Measurements from ENCODE around the gene CEP95. TPM values are rescaled to one million over a fixed set of nuclear protein-coding genes. Genes with fewer than 3 reads are reported as not detected.

CEP95 gene
- total and polyA plus RNA-seq, 2 of the 13 experiments (the other 11 are each of a cell fraction or from before 2014, with no cell fraction given) = 65.9 to 68.8 TPM

DNA sequence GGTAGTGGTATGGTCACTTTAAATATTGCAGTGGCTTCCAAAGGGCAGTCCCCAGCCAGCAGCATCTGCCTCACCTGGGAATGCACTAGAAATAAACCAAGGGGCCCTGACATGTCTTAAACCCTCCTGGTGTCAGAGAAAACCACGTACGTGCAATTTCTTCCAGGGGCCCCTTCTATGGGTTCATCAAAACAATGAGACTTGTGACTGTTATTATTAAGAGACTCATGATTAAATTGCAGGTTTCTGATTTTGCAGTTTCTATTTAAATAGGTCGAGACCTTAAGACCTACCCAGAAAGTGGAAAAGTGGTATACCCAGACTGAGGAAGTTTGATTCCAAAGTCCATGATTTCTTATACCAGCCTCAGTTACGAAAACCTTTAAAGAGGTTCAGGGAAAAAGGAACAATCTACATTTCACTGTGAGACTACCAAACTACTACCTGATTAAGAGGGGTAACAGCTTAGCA is 9.2 kb upstream of the CEP95 start (continued):
- TF ChIP-seq DZIP1 (CRISPR knock-in tag; IDR thresholded peaks at IDR 0.05) (no peak), ARID2 (CRISPR knock-in tag; IDR thresholded peaks at IDR 0.05; ENCODE audit: borderline replicate concordance) (0 out of 2 replicates have a peak, but pooled peaks have one; percentile 12), MXD3 (CRISPR knock-in tag; IDR thresholded peaks at IDR 0.05) (no peak), FIP1L1 (IDR thresholded peaks at IDR 0.05; ENCODE audit: borderline replicate concordance, insufficient read depth, low read depth, low read length) (no peak), ZFP62 (CRISPR knock-in tag; IDR thresholded peaks at IDR 0.05) (no peak), ZFP1 (CRISPR knock-in tag; IDR thresholded peaks at IDR 0.05) (no peak), SOX13 (IDR thresholded peaks at IDR 0.05) (no peak), SOX13 (CRISPR knock-in tag; conservative IDR thresholded peaks at IDR 0.05 in 1 of 2, IDR thresholded peaks at IDR 0.05 in 1 of 2) (no peak), CC2D1A (CRISPR knock-in tag; IDR thresholded peaks at IDR 0.05) (no peak), SMYD3 (CRISPR knock-in tag; IDR thresholded peaks at IDR 0.05) (no peak; the same call in 1 of the 2 replicates), SRSF9 (IDR thresholded peaks at IDR 0.05; ENCODE audit: borderline replicate concordance, insufficient read depth, low read depth, low read length, poor library complexity, severe bottlenecking) (no peak), GTF3A (CRISPR knock-in tag; conservative IDR thresholded peaks at IDR 0.05) (no peak), XBP1 (CRISPR knock-in tag; IDR thresholded peaks at IDR 0.05) (no peak; the same call in 1 of the 2 replicates), ZNF878 (CRISPR knock-in tag; IDR thresholded peaks at IDR 0.05) (peak; percentile 47; the same call in 1 of the 2 replicates), POLR2AphosphoS2 (IDR thresholded peaks at IDR 0.05; ENCODE audit: low read depth, low read length) (0 out of 2 replicates have a peak, but pooled peaks have one; percentile 20), GLMP (CRISPR knock-in tag; IDR thresholded peaks at IDR 0.05; ENCODE audit: borderline replicate concordance) (no peak), NFYB (CRISPR knock-in tag; IDR thresholded peaks at IDR 0.05) (no peak), TAF15 (IDR thresholded peaks at IDR 0.05; ENCODE audit: low read depth, low read length, poor library complexity, severe bottlenecking) (no peak), JDP2 (CRISPR knock-in tag; IDR thresholded peaks at IDR 0.05; ENCODE audit: borderline replicate concordance) (no peak), NAIF1 (CRISPR knock-in tag; IDR thresholded peaks at IDR 0.05; ENCODE audit: borderline replicate concordance) (0 out of 2 replicates have a peak, but pooled peaks have one; percentile 0), ZNF615 (CRISPR knock-in tag; IDR thresholded peaks at IDR 0.05; ENCODE audit: borderline replicate concordance) (0 out of 2 replicates have a peak, but pooled peaks have one; percentile 8), ZNF883 (CRISPR knock-in tag; IDR thresholded peaks at IDR 0.05; ENCODE audit: not compliant biosample characterization) (no peak), SMC3 (IDR thresholded peaks at IDR 0.05; ENCODE audit: low read length) (0 out of 2 replicates have a peak, but pooled peaks have one; percentile 1), SALL1 (CRISPR knock-in tag; IDR thresholded peaks at IDR 0.05) (no peak)
- TF ChIP-seq, protein P1, sequence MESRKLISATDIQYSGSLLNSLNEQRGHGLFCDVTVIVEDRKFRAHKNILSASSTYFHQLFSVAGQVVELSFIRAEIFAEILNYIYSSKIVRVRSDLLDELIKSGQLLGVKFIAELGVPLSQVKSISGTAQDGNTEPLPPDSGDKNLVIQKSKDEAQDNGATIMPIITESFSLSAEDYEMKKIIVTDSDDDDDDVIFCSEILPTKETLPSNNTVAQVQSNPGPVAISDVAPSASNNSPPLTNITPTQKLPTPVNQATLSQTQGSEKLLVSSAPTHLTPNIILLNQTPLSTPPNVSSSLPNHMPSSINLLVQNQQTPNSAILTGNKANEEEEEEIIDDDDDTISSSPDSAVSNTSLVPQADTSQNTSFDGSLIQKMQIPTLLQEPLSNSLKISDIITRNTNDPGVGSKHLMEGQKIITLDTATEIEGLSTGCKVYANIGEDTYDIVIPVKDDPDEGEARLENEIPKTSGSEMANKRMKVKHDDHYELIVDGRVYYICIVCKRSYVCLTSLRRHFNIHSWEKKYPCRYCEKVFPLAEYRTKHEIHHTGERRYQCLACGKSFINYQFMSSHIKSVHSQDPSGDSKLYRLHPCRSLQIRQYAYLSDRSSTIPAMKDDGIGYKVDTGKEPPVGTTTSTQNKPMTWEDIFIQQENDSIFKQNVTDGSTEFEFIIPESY (CRISPR knock-in tag; IDR thresholded peaks at IDR 0.05) = no peak

Measured in HepG2 (cell line).